Colonic mucosa (tissue), 4 donors: Measurements from ENCODE around the gene KLHL8. TPM values are rescaled to one million over a fixed set of nuclear protein-coding genes. Genes with fewer than 3 reads are reported as not detected.

Experiments
- DNase-seq: peaks from one replicate; pipeline ENCODE4 v3.0.0-alpha.2; 2020
- H3K27ac ChIP-seq: fragments of 200-600 bp; one replicate; pipeline ENCODE4 v1.8.0; 2021
- H3K27me3 ChIP-seq: fragments of 200-600 bp; one replicate; pipeline ENCODE4 v1.8.0; 2021
- H3K36me3 ChIP-seq: fragments of 200-600 bp; one replicate; pipeline ENCODE4 v1.8.0; 2021
- H3K4me1 ChIP-seq: fragments of 200-600 bp; one replicate; pipeline ENCODE4 v1.8.0; 2021; ENCODE audit warnings: mild to moderate bottlenecking
- H3K4me3 ChIP-seq: fragments of 200-600 bp; one replicate; pipeline ENCODE4 v1.8.0; 2021
- H3K9ac ChIP-seq, 2 donors: one replicate each; pipeline ENCODE4 v1.7.0; 2013; ENCODE audit warnings: control low read depth in 2 of 2, low read depth in 2 of 2, low read length in 2 of 2
- H3K9me3 ChIP-seq: fragments of 200-600 bp; one replicate; pipeline ENCODE4 v1.8.0; 2021
- CTCF ChIP-seq: fragments of 200-600 bp; IDR thresholded peaks from one replicate; pipeline ENCODE4 v1.8.0; 2022; ENCODE audit warnings: antibody characterized with exemption, mild to moderate bottlenecking
- intact Hi-C: fragments of 100-400 bp; cut with DNase I; formaldehyde crosslinking; loops from one replicate; pipeline ENCODE4 v1.14.1; 2022
- total RNA-seq, 2 donors: library from RNA; stranded (reverse); fragmentation: NEBNext Ultra II Directional in 1 of 2; extraction: Animal tissue kit (Norgen Biotek cat#: 25700) in 1 of 2; gene quantifications; one replicate each; pipeline ENCODE4 v1.2.1, GENCODE V29; 2021
- donor health status: healthy.
- donor health status: DM: no; HTN: no; CAD: no.
- donor health status: DM: no; HTN: no; CAD: no.

The KLHL8 gene
- total RNA-seq, 2 donors from 2014 or later = 19.5 to 19.7 TPM

GRCh38 chr4:87239194-87239593 is 18.8 kb upstream of the KLHL8 start:
- Histone ChIP-seq H3K9ac (no peak overlapping the region), H3K4me3 (no peak overlapping the region), H3K27me3 (no peaks in the 10 kb centered on the region), H3K4me1 (peaks cover 4% of the 10 kb centered on the region), H3K27ac (no peak overlapping the region), H3K9me3 (no peaks in the 10 kb centered on the region), H3K36me3 (no peaks in the 10 kb centered on the region)
- intact Hi-C loops = loop anchor here (5.0 kb wide), 2 partner anchors 87 to 317 kb away; no protein-coding TSS in a partner anchor
- no peak for DNase-seq
- TF ChIP-seq CTCF = no peak

GRCh38 chr4:87236861-87237260 is 16.4 kb upstream of the KLHL8 start:
- H3K4me1 ChIP-seq = peaks cover 4% of the 10 kb centered on the region
- intact Hi-C loops = loop anchor here (5.0 kb wide), 2 partner anchors 85 to 315 kb away; no protein-coding TSS in a partner anchor
- H3K9me3 ChIP-seq = no peaks in the 10 kb centered on the region
- H3K36me3 ChIP-seq = no peaks in the 10 kb centered on the region
- DNase-seq = no peak
- H3K4me3 ChIP-seq = no peak overlapping the region
- TF ChIP-seq CTCF = no peak
- H3K9ac ChIP-seq = no peak overlapping the region
- H3K27me3 ChIP-seq = no peaks in the 10 kb centered on the region
- H3K27ac ChIP-seq = no peak overlapping the region

GRCh38 chr4:87235020-87235671 is 14.7 kb upstream of the KLHL8 start:
- DNase-seq = no peak
- Histone ChIP-seq H3K9ac (peak overlapping the region; percentile 7 to 40), H3K9me3 (no peaks in the 10 kb centered on the region), H3K36me3 (no peaks in the 10 kb centered on the region), H3K27ac (no peak overlapping the region), H3K4me3 (peak overlapping the region; percentile 42), H3K4me1 (peaks cover 4% of the 10 kb centered on the region), H3K27me3 (no peaks in the 10 kb centered on the region)
- no peak for TF ChIP-seq CTCF
- intact Hi-C loops = loop anchor here (5.0 kb wide), 2 partner anchors 83 to 313 kb away; no protein-coding TSS in a partner anchor

GRCh38 chr4:87232216-87232615 is 11.8 kb upstream of the KLHL8 start:
- Histone ChIP-seq H3K36me3 (no peaks in the 10 kb centered on the region), H3K9ac (no peak overlapping the region), H3K27ac (no peak overlapping the region), H3K9me3 (no peaks in the 10 kb centered on the region), H3K27me3 (no peaks in the 10 kb centered on the region), H3K4me1 (peaks cover 12% of the 10 kb centered on the region), H3K4me3 (no peak overlapping the region)
- DNase-seq = no peak
- TF ChIP-seq CTCF = no peak
- intact Hi-C loops = no loop called here

- H3K27me3 ChIP-seq = no peaks in the 10 kb centered on the region
- H3K9ac ChIP-seq = no peak overlapping the region
- H3K27ac ChIP-seq = no peak overlapping the region
- H3K4me3 ChIP-seq = no peak overlapping the region
- intact Hi-C loops = no loop called here
- no peaks in the 10 kb centered on the region for H3K36me3 ChIP-seq
- no peak for TF ChIP-seq CTCF
- DNase-seq = no peak
- no peaks in the 10 kb centered on the region for H3K9me3 ChIP-seq
- peaks cover 12% of the 10 kb centered on the region for H3K4me1 ChIP-seq
These were observed 10.4 kb upstream of the KLHL8 start for GRCh38 chr4:87230806-87231205.
